Fibroblast of skin of abdomen (primary cell): ENCODE results near the gene UPK2.
A peak's percentile ranks its signal among the peaks of the same experiment; 100 is the strongest.
"Not testable (repeated sequence)": the region's sequence is repeated elsewhere in the genome, so short reads cannot be mapped to it uniquely, and the experiment has no call there.

Experiments used
- DNase-seq: peaks from one replicate; pipeline ENCODE4 v3.0.0-alpha.2; 2013

The UPK2 gene

DNA sequence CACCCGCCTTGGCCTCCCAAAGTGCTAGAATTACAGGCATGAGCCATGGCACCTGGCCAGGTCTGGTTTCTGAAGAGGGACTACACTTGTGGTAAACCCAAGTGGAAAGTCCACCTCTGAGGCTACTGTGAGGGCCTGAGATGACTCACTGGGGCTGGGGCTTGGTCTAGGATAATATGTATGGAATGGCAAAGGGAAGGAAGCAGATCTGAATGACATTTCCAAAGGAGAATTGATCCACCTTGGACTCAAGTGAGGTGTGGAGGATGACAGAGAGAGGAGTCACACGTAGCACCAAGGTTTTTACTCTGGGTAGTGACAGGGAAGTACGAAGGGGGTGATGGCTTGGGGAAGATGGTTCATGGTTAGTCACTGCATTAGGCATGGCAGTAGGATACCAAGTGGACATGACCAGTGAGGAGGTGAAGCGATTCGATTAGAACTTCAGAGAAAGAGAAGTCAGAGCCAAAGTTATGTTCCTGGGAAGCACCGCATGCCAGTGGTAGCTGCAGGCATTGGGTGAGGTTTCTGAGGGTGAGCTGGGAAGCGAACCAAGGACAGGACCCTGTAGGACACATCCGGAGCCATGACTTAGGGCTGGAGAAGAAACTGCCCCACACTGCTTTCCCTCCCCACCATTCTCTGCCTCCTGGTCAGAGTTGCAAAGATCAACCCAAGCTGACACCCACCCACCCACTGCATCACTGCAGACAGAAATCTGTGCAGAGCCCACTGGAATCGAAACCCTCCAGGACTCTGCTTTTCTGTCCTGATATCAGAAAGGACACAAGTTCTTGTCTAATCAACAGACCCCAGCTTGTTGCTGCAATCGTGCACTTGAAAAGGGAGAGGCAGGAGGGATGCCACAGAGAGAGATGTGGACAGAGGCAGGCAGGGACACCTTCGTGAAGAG is 17.4 kb upstream of the UPK2 start:
- DNase-seq: peak; percentile 85

DNA sequence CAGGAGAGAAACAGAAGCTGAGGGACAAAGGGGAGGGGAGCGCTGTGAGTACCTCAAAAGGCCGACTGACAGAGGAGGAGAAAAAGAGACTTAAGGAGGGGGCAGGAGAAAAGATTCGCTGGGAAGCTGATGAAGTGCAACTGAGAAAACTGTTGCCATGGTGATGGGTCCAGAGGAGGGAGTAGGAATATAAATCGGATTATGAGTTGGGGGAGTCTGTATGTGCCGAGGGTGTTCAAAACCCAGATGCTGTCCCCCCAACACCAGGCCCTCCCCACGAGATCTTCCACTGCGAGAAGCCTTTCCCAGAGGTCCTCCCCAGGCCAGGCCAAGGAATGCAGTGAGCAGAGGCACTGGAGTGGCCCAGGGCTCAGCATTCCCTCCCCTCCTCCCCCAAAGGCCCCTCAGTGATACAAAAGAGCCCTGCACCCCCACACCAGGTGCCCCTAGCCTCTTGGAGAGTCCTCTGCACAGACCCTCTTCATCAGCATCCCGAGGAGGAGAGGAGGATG is 16.6 kb upstream of the UPK2 start:
- DNase-seq: no peak

DNA sequence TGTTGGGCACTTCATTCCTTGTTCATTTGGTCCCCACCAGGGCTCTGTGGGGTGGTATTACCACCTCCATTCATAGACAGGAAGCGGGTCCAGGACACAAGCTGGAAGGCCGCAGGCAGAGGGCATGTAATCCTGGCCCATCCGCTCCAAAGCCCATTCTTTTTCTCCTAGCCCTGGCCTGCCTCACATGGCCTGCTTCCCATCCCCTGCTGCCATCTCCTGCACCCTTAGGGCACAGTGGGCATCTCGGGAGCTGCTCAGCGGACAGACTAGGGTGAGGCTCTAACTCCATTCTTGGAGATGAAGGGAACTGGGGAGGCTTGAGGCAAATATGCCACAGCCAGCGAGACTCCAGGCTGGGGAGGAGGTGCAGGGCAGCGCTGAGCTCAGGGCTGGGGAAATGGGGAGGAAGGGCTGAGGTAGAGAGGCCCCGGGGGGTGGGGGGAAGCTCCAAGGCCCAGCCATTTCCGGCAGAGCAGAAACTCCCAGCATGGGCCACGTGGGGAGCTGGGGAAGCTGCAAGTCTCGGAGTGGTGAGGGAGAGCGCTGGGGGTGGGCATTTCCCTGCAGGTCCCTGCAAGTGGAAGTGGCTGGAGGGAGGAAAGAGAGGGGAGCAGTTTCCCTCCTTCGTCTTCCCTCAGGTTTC is 16.0 kb upstream of the UPK2 start:
- DNase-seq: peak; percentile 70

DNA sequence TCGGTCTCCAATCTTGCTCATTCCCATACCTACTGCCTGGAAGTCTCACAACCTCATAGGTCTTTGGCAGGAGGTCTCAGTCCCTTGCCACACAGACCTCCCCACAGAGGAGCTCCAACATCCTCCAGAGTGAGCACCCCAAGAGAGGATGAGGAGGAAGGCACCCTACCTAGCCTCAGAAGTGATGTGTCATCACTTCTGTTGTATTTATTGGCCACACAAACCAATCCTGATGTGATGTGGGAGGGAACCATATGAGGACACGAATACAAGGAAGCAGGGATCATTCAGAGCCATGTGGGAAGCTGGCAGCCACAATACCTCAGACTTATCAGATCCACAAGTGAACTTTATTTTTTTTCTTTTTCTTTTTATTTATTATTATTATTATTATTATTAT is 9.0 kb upstream of the UPK2 start:
- DNase-seq: no peak

DNA sequence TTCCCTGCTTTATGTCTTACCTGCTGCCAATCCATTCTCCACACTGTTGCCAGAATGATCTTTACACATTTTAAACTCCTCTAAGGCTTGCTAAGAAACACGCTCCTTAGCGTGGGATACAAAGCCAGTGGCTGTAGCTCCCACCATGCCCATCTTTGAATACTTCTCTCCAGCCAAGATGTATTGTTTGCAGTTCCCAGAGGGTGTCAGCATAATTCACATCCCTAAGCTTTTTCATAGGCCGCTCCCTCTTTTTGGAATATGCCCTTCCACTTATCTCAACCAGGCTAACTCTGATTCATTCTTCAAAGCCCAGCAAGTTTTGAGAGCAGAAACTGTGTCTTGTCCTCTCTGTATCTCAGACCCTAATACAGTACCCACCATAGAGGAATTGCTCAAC is 8.1 kb upstream of the UPK2 start:
- no peak for DNase-seq

DNA sequence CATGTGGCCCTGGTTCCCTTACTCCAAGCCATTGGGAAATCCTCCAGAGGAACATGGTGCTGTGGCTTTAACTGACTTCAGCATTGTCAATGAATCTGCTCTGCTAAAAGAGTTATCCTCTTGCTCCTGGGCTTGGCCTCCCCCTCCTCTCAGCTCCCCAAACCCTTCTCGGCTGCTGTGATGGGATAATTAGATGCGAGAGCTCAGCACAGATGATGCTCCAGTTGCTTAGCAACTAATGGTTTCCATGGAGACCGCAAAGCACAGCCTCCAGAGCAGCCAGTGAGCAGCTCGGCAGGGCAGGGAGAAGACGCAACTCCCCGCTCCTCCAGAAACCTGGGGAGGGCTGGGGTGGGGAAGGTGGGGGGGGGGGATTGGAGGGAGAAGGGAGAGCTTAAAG is 2.8 kb upstream of the UPK2 start:
- no peak for DNase-seq

DNA sequence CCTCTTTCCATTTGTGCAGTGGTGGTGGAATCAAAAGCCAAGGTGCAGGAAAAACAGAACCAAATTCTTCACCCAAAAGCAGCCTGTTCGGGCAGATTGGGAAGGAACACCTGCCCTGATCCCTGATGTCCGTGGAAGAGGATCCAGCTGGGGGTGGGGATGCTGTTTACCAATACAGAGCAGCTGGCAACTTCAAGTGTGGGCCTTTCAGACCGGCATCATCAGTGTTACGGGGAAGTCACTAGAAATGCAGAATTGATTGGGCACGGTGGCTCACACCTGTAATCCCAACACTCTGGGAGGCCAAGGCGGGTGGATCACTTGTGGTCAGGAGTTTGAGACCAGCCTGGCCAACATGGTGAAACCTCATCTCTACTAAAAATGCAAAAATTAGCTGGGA is 2.1 kb upstream of the UPK2 start:
- DNase-seq: not testable (repeated sequence)

DNA sequence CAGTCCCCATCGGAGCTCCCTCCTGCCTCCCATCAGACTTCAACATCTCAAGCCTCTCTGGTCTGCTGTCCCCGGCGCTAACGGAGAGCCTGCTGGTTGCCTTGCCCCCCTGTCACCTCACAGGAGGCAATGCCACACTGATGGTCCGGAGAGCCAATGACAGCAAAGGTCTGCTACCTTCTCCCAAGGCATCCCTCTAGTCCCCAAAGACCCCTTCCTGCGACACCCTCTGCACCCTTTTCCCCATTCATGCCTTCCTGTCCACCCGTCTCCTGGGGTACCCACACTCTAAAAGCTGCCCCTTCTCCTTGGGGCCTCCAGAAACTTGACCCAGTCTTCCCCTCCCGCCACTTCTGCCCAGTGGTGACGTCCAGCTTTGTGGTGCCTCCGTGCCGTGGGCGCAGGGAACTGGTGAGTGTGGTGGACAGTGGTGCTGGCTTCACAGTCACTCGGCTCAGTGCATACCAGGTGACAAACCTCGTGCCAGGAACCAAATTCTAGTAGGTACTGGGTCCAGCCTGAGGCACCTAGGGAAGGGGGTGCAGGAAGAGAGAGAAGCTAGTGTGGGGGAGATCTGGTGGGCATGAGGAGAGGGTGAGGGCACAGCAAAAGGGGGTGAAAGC is 860 bp downstream of the UPK2 start:
- no peak for DNase-seq

DNA sequence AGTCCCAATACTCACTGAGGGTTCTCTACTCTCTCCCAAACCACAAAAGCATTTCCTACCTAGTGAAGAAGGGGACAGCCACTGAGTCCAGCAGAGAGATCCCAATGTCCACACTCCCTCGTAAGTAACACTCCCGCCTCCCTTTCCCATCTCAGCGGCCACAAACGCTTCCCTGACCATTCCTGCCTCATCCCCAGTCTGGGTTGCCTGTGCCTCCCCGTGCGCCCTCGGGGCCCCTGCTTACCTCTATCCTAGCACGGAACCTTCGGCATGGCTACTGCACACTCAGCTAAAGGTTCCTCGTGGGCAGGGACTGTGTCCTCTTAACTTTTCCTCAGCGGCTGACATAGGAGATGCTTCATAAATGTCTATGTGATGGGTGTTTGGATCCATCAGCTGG is 1.5 kb downstream of the UPK2 start:
- DNase-seq: no peak

DNA sequence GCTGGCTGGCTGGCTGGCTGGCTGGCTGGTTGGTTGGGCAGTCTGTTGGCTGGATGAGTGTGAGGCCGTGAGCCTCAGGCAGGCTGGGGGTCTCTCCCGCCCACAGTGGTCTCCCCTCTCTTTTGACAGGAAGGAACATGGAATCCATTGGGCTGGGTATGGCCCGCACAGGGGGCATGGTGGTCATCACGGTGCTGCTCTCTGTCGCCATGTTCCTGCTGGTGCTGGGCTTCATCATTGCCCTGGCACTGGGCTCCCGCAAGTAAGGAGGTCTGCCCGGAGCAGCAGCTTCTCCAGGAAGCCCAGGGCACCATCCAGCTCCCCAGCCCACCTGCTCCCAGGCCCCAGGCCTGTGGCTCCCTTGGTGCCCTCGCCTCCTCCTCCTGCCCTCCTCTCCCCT is 1.9 kb downstream of the UPK2 start:
- DNase-seq: no peak

DNA sequence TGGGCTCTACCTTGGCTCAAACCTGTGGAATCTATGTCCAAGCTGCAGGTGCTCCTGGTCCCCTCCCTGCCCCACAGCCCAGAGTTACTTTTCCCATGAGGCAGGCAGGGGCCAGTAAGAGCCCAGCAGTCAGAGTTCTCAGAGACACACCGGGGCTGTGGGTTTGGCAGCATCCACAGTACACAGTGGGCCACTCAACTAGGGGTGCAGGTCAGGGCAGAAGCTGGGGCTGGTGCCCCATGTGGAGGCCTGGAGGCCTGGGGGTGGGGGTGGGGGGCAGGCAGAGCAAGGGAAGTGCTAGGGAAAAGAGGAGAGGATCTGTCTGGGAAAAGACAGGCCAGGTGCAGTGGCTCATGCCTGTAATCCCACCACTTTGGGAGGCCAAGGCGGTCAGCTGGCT is 2.5 kb downstream of the UPK2 start:
- DNase-seq: no peak

DNA sequence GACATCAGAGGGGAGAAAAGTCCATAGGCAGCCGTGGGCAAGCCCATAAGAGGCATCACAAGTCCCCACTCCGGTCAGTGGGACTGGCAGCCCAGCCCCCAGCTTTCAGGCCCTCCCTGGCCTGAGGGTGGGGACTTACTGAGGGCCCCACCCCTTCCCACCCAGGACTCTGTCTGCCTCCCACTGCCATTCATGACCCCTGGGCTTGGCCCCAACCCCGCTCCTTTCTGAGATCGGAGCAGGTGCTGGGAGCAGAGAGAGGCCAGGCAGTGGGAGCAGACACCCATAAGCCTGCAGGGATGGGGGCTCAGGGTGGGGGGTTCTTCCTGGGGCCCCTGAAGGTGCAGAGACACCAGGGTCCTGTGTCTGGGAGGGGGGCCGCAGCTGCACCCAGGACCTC is 5.1 kb downstream of the UPK2 start:
- DNase-seq: no peak

DNA sequence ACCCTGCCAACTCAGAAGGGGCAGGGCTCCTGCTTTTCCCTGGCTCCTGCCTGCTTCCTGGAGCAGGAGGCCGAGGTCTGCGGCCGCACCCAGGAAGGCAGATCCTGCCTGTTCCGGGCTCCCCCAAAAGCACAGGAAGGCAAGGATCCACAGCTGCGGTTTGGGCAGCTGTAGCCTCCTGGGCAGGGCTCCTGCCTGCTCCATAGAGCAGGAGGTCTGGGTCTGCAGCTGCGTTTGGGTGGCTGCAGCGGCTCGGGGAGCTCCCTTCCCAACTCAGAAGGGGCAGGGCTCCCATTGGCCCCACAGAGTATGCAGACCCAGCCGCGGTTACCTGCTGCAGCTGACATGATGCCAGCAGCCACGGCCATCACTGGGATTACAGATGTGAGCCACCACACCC is 5.5 kb downstream of the UPK2 start:
- DNase-seq: no peak

DNA sequence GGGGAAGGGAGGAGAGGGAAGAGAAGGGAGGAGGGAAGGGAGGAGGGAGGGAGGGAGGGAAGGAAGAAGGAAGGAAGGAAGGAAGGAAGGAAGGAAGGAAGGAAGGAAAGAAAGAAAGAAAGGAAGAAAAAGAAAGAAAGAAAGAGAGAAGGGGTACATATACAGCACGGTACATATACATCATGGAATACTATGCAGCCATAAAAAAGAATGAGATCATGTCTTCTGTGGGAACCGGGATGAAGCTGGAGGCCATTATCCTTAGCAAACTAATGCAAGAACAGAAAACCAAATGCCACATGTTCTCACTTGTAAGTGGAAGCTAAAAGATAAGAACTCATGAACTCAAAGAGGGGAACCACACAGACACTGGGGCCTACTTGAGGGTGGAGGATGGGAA is 13.4 kb downstream of the UPK2 start:
- DNase-seq: not testable (repeated sequence)

DNA sequence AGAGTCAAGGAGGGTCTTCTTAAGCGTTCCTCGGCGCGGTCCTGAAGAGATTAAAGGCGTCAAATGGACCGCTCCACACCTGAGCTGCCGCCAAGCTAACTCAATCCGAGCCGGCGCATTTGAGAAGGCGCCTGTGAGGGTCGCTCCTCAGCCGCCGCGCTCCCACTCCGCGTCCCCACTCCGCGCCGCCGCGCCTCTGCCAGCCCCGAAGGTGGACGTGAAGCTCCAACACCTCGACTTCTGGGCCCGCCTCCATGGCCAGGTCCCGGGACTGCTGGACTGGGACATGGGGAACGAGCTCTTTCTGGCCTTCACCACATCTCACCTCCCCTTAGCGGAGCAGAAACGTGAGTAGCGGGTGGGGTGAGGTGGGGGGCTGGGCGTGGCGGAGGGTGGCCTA is 15.5 kb downstream of the UPK2 start, which contains the start of gene FOXR1:
Gene FOXR1 (plus strand): TSS at position 116 of the 400 bp plus-strand sequence. CDS start 171 bp downstream, at position 287.
- no peak for DNase-seq

DNA sequence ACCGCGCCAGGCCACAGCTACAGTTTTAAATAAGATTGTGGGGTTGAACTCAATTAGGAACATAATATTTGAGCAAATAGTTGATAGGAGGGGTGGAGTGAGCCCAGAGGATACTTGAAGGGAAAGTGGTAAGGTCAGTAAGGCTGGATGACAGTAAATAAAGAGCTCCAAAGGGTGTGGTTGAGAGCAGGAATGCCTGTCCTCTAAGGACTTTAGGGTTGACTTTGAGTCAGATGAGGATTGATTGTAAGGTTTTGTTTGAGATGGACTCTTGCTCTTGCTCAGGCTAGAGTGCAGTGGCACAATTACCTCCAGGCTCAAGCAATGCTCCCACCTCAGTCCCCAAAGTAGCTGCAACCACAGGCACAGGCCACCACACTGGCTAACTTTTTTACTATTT is 17.9 kb downstream of the UPK2 start:
- DNase-seq: no peak

DNA sequence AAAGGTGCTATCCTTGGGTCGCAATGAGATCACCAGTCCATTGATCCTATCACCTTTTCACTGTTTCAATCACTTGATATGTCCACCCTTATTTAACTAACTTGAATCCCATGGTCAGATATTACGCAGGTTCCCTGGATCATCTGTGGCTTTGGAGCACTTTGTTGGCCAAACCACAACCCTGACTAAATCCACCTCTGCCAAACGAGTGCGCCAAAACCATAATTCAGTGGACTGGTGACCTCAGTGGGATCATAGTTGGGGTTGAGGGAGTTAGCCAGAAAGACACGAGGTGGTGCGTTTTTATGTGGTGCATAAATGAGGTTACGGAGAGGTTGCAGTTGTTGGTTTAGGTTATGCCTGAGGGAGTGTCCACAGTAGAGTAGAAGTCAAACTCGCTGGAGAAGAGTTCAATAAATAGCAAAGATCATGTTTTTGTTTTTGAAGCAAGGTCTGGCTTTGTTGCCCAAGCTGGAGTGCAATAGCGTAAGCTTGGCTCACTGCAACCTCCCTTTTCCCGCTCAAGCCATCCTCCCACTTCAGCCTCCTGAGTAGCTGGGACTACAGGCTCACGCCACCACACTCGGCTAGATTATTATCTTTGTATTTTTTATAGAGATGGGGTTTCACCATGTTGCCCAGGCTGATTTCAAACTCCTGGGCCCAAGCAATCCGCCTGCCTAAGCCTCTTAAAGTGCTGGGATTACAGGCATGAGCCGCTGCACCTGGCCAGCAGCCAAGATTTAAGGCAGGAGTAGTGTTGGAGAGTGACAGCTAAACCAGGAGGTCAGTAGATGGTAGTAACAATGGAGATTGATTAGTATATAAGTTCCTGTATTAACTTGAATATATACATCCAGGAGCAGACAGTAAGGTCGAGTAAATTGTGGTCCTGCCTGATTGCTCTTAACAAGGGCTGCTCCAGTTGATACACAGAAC is 19.9 kb downstream of the UPK2 start:
- no peak for DNase-seq

DNA sequence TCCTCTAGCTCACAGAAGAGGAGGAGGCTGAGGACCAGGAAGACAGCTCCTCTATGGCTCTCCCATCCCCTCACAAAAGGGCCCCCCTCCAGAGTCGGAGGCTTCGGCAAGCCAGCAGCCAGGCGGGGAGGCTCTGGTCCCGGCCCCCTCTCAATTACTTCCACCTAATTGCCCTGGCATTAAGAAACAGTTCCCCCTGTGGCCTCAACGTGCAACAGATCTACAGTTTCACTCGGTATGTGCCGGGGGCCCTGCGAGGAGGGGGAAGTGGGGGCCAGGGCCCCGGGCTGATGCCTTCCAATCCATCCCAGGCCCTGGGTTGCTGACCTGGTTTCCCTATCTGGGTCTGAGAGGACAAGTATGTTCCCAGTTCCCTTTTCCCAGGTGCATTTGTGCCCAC is 23.3 kb downstream of the UPK2 start:
- no peak for DNase-seq

DNA sequence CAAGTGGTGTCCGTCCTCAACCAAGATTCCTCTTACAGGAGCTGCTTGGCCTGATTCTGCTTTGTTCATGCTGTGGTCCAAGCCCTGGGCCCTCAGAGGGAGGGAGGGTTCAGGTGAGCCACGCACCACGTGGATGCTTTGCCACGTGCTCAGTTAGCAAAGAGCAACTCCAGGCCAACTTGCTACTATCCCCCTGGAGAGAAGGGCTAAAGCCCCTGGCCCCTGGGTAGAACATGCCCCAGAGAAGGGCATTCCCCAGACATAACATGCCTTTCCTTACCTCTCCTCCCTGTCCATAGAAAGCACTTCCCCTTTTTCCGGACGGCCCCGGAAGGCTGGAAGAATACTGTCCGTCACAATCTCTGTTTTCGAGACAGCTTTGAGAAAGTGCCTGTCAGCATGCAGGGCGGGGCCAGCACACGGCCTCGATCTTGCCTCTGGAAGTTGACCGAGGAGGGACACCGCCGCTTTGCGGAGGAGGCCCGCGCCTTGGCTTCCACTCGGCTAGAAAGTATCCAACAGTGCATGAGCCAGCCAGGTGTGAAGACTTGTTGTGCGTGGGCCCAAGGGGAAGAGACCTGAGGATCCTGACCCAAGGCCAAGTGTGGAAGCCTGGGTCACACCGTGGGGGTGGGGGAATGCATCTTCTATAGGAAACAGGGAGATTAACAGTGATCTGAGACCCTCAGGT is 24.2 kb downstream of the UPK2 start:
- DNase-seq: no peak

DNA sequence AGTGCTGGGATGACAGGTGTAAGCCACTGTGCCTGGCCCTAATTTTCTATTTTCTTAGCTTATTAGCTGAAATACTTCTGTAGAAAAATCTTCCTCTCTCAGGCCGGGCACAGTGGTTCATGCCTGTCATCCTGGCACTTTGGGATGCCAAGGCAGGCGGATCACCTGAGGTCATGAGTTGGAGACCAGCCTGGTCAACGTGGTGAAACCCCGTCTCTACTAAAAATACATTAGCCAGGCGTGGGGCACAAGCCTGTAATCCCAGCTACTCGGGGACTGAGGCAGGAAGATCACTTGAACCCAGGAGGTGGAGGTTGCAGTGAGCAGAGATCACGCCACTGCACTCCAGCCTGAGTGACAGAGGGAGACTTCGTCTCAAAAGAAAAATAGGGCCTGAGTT is 28.2 kb downstream of the UPK2 start:
- DNase-seq: not testable (repeated sequence)

DNA sequence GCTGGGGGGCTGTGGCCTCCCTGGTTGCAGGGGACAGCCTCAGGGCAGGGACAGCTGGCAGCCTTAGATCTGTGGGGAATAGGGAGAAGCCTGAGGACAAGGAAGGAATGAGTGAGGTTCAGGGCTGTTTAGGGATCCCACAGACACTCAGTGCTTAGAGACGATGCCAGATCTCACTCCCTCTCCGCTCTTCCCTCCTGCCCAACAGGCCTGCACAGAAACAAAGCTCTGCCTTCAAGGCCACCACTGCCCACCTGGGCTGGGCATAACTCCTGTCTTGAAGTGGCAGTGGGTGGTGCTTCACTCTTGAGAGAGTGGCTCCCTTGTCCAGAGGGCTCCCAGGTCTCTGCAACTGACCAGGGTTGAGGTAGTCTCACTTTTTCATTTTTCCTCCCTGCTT is 28.7 kb downstream of the UPK2 start:
- DNase-seq: no peak

DNA sequence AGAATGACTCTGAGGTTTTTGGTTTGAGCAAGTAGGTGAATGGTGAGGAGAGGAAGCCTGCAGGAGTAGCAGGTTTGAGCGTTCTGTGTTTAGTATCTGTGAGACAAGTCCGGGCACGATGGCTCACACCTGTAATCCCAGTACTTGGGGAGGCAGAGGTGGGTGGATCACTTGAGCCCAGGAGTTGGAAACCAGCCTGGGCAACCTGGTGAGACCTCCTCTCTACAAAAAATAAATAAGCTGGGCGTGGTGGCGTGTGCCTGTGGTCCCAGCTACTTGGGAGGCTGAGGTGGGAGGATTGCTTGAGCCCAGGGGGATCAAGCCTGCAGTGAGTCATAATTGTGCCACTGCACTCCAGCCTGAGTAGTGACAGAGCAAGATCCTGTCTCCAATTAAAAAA is 32.2 kb downstream of the UPK2 start:
- no peak for DNase-seq
